H9 (cell line): Measurements from ENCODE around the gene RAPH1. TPM values are rescaled to one million over a fixed set of nuclear protein-coding genes. Genes with fewer than 3 reads are reported as not detected.

Experiments
- DNase-seq: peaks from one replicate; pipeline ENCODE4 v3.0.0-alpha.2; 2017
- H2AFZ ChIP-seq: one replicate; pipeline ENCODE4 v1.6.1; 2013; ENCODE audit warnings: mild to moderate bottlenecking, low read length, control low read depth, moderate library complexity
- H2AK5ac ChIP-seq: 2 replicates; pipeline ENCODE4 v1.6.1; 2013; ENCODE audit warnings: low read length, control low read depth, mixed read lengths; ENCODE audit not compliant: insufficient read length
- H2BK120ac ChIP-seq: one replicate; pipeline ENCODE4 v1.6.1; 2013; ENCODE audit warnings: low read depth, mild to moderate bottlenecking, low read length, control low read depth, inconsistent platforms; ENCODE audit not compliant: poor library complexity, severe bottlenecking
- H2BK12ac ChIP-seq: 2 replicates; pipeline ENCODE4 v1.6.1; 2013; ENCODE audit warnings: low read length, control low read depth, mixed read lengths, low read depth; ENCODE audit not compliant: insufficient read length
- H2BK15ac ChIP-seq: 2 replicates; pipeline ENCODE4 v1.6.1; 2013; ENCODE audit warnings: low read depth, low read length, control low read depth
- H2BK20ac ChIP-seq: one replicate; pipeline ENCODE4 v1.6.1; 2013; ENCODE audit warnings: low read depth, mild to moderate bottlenecking, low read length, control low read depth, inconsistent platforms; ENCODE audit not compliant: poor library complexity, severe bottlenecking
- H2BK5ac ChIP-seq: 2 replicates; pipeline ENCODE4 v1.6.1; 2013; ENCODE audit warnings: low read length, control low read depth, mixed read lengths; ENCODE audit not compliant: insufficient read length
- H3K14ac ChIP-seq: 2 replicates; pipeline ENCODE4 v1.6.1; 2013; ENCODE audit warnings: low read length, control low read depth; ENCODE audit not compliant: insufficient read depth
- H3K18ac ChIP-seq: 2 replicates; pipeline ENCODE4 v1.6.1; 2013; ENCODE audit warnings: low read depth, mild to moderate bottlenecking, mixed read lengths, low read length, control low read depth; ENCODE audit not compliant: insufficient read length
- H3K23ac ChIP-seq: 2 replicates; pipeline ENCODE4 v1.6.1; 2013; ENCODE audit warnings: low read length, control low read depth, mixed read lengths, low read depth; ENCODE audit not compliant: insufficient read length
- H3K23me2 ChIP-seq: 2 replicates; pipeline ENCODE4 v1.6.1; 2013; ENCODE audit warnings: low read depth, mild to moderate bottlenecking, mixed read lengths, low read length, control low read depth; ENCODE audit not compliant: insufficient read length, poor library complexity, severe bottlenecking
- H3K27ac ChIP-seq: 2 replicates; pipeline ENCODE4 v1.5.1; 2013; ENCODE audit warnings: low read length, control low read depth, mixed read lengths, low read depth; ENCODE audit not compliant: insufficient read length
- H3K27me3 ChIP-seq: 2 replicates; pipeline ENCODE4 v1.6.1; 2013; ENCODE audit warnings: low read length, control low read depth, inconsistent platforms; ENCODE audit not compliant: insufficient read depth
- H3K4ac ChIP-seq: 2 replicates; pipeline ENCODE4 v1.6.1; 2013; ENCODE audit warnings: low read depth, mild to moderate bottlenecking, control low read depth, inconsistent platforms, low read length, moderate library complexity
- H3K4me1 ChIP-seq: 2 replicates; pipeline ENCODE4 v1.6.1; 2013; ENCODE audit warnings: low read length, control low read depth, inconsistent platforms; ENCODE audit not compliant: insufficient read depth
- H3K4me2 ChIP-seq: 2 replicates; pipeline ENCODE4 v1.6.1; 2013; ENCODE audit warnings: low read length, control low read depth, mixed read lengths; ENCODE audit not compliant: insufficient read length, insufficient read depth
- H3K56ac ChIP-seq: 2 replicates; pipeline ENCODE4 v1.6.1; 2013; ENCODE audit warnings: low read depth, mild to moderate bottlenecking, mixed read lengths, low read length, control low read depth; ENCODE audit not compliant: insufficient read length
- H3K79me1 ChIP-seq: 2 replicates; pipeline ENCODE4 v1.6.1; 2013; ENCODE audit warnings: low read depth, mild to moderate bottlenecking, moderate library complexity, low read length, control low read depth, inconsistent platforms; ENCODE audit not compliant: insufficient read depth, poor library complexity, severe bottlenecking
- H3K79me2 ChIP-seq: 2 replicates; pipeline ENCODE4 v1.6.1; 2013; ENCODE audit warnings: low read length, control low read depth, inconsistent platforms; ENCODE audit not compliant: insufficient read depth
- H3K9ac ChIP-seq: 2 replicates; pipeline ENCODE4 v1.6.1; 2013; ENCODE audit warnings: low read length, control low read depth, mixed read lengths; ENCODE audit not compliant: insufficient read length; ENCODE audit errors: extremely low read depth
- H3K9me3 ChIP-seq: one replicate; pipeline ENCODE4 v1.6.1; 2013; ENCODE audit warnings: low read depth, low read length, inconsistent platforms; ENCODE audit not compliant: control insufficient read depth
- H3T11ph ChIP-seq: one replicate; pipeline ENCODE4 v1.6.1; 2013; ENCODE audit warnings: mild to moderate bottlenecking, low read length, control low read depth, inconsistent platforms
- H4K20me1 ChIP-seq: one replicate; pipeline ENCODE4 v1.6.1; 2013; ENCODE audit not compliant: control insufficient read depth, insufficient read length, insufficient read depth
- H4K5ac ChIP-seq: 2 replicates; pipeline ENCODE4 v1.6.1; 2013; ENCODE audit warnings: low read depth, mild to moderate bottlenecking, mixed read lengths, low read length, control low read depth; ENCODE audit not compliant: insufficient read length
- H4K8ac ChIP-seq: replicated peaks from 2 replicates; pipeline ENCODE4 v1.6.1; 2013; ENCODE audit warnings: low read length, control low read depth, mixed read lengths, low read depth; ENCODE audit not compliant: insufficient read length
- H4K91ac ChIP-seq: 2 replicates; pipeline ENCODE4 v1.6.1; 2013; ENCODE audit warnings: low read depth, mild to moderate bottlenecking, moderate library complexity, mixed read lengths, low read length, control low read depth; ENCODE audit not compliant: insufficient read length
- H3K27ac Mint-ChIP-seq, 3 experiments: 2 replicates in 2 of 3; 3 replicates in 1 of 3; pipeline ENCODE4 v1.8.0; 2020 to 2021; ENCODE audit warnings: mixed read lengths in 3 of 3, mild to moderate bottlenecking in 1 of 3, moderate library complexity in 1 of 3
- H3K27me3 Mint-ChIP-seq: 2 replicates; pipeline ENCODE4 v1.8.0; 2021; ENCODE audit warnings: low read depth, mild to moderate bottlenecking, moderate library complexity, mixed read lengths
- H3K36me3 Mint-ChIP-seq, 3 experiments: 2 replicates in 2 of 3; 3 replicates in 1 of 3; pipeline ENCODE4 v1.8.0; 2020 to 2021; ENCODE audit warnings: low read depth in 3 of 3, mixed read lengths in 3 of 3; ENCODE audit not compliant: insufficient read depth in 1 of 3
- H3K4me1 Mint-ChIP-seq, 2 experiments: 2 replicates each; pipeline ENCODE4 v1.8.0; 2020; ENCODE audit warnings: mixed read lengths in 2 of 2
- H3K4me3 Mint-ChIP-seq, 2 experiments: 2 replicates in 1 of 2; 3 replicates in 1 of 2; pipeline ENCODE4 v1.8.0; 2020 to 2021; ENCODE audit warnings: mild to moderate bottlenecking in 2 of 2, mixed read lengths in 2 of 2, moderate library complexity in 1 of 2
- H3K9me3 Mint-ChIP-seq, 2 experiments: 2 replicates in 1 of 2; 3 replicates in 1 of 2; pipeline ENCODE4 v1.8.0; 2020; ENCODE audit warnings: mild to moderate bottlenecking in 2 of 2, mixed read lengths in 2 of 2, moderate library complexity in 1 of 2
- CTCF ChIP-seq: fragments of 200-600 bp; sonication (generic); conservative IDR thresholded peaks from 3 replicates; pipeline ENCODE4 v1.8.0; 2021; ENCODE audit warnings: antibody characterized with exemption, mild to moderate bottlenecking
- total RNA-seq: library from RNA; stranded (reverse); gene quantifications from 2 replicates; pipeline ENCODE4 v1.2.1, GENCODE V29; 2021

The RAPH1 gene
- total RNA-seq, 1 experiment from 2014 or later, result 17.1 TPM

GRCh38 chr2:203461746-203462145 lies 73.4 kb downstream of the RAPH1 start:
- DNase-seq, result no peak
- H2BK5ac ChIP-seq, result no peak overlapping the region
- H3K79me2 ChIP-seq, result no peaks in the 10 kb centered on the region
- no peak overlapping the region for H4K5ac ChIP-seq
- no peaks in the 10 kb centered on the region for H3K79me1 ChIP-seq
- no peak overlapping the region for H3K56ac ChIP-seq
- H3K9me3 ChIP-seq, result no peaks in the 10 kb centered on the region
- H2BK15ac ChIP-seq, result no peak overlapping the region
- H3K4me1 Mint-ChIP-seq, result peaks cover 3 to 5% of the 10 kb centered on the region in 2 experiments
- peak overlapping the region in 1 of 3 experiments; percentile 39; a peak in 1 of 7 replicates for H3K27ac Mint-ChIP-seq
- no peaks in the 10 kb centered on the region for H3K27me3 Mint-ChIP-seq
- no peak overlapping the region for H3K9ac ChIP-seq
- no peak overlapping the region for H3K27ac ChIP-seq
- no peaks in the 10 kb centered on the region for H3K4me1 ChIP-seq
- H3K23ac ChIP-seq, result no peak overlapping the region
- no peak overlapping the region for H4K8ac ChIP-seq
- no peak overlapping the region for H3K4me2 ChIP-seq
- H4K20me1 ChIP-seq, result no peaks in the 10 kb centered on the region
- no peaks in the 10 kb centered on the region for H3K23me2 ChIP-seq
- H3K4me3 Mint-ChIP-seq, result no peak overlapping the region
- H2AFZ ChIP-seq, result no peak overlapping the region
- H3K14ac ChIP-seq, result no peak overlapping the region
- no peak for TF ChIP-seq CTCF
- peaks cover 2 to 21% (median 17%) of the 10 kb centered on the region in 3 experiments; a peak in 6 of 7 replicates for H3K36me3 Mint-ChIP-seq
- no peak overlapping the region for H3T11ph ChIP-seq
- no peak overlapping the region for H4K91ac ChIP-seq
- H2BK12ac ChIP-seq, result no peak overlapping the region
- H2BK20ac ChIP-seq, result no peak overlapping the region
- no peaks in the 10 kb centered on the region for H3K27me3 ChIP-seq
- H3K9me3 Mint-ChIP-seq, result no peaks in the 10 kb centered on the region
- no peak overlapping the region for H3K18ac ChIP-seq
- H3K4ac ChIP-seq, result no peak overlapping the region
- no peak overlapping the region for H2BK120ac ChIP-seq
- H2AK5ac ChIP-seq, result no peak overlapping the region
